Activated CD8-positive, alpha-beta memory T cell treated with anti-CD3 and anti-CD28 coated beads, Interleukin-2, amount 50 U/mL, for 1 hour (primary cell): Measurements from ENCODE around the gene BRD3OS.

Source experiments
- DNase-seq: peaks from one replicate; pipeline ENCODE4 v3.0.0-alpha.2; 2020; ENCODE audit errors: extremely low read depth

The BRD3OS gene

DNA sequence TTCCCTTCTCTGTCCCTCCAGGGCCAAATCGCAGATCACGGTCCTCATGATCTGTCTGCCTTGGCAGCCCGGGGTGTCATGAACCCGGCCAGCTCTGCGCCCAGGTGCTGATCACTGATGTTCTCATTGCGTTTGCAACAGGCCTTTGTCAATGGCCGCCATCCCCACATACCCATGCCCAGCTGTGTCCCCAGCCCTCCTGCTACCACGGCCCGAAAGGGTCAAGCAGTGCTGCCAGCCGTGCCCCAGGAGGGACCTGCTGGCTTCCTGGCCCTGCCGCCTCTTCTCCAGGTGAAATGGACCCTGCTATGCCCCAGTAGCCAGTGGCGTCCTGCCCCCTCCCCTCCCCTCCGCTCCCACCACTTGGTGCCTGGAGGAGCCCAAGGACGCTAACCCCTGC lies 20.4 kb upstream of the BRD3OS start:
- no peak for DNase-seq

DNA sequence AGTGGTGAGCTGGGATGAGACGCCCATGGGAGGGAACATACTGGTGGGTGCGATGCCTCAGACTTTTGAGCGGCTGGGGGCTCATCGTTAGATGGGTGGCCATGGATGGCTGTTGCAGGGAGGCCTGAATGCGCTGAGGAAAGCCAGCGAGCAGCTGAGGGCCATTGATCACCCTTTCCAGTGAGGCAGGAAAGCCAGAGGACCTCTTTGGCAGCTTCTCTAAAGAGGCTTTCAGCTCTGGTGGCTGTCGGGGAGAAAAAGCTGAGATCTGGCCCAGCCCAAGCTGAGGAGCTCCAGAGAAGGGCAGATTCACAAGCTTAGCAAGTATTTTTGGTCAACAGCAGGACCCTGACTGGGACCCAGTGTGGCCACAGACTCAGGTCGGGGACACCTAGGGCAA lies 19.9 kb upstream of the BRD3OS start:
- DNase-seq, result no peak

DNA sequence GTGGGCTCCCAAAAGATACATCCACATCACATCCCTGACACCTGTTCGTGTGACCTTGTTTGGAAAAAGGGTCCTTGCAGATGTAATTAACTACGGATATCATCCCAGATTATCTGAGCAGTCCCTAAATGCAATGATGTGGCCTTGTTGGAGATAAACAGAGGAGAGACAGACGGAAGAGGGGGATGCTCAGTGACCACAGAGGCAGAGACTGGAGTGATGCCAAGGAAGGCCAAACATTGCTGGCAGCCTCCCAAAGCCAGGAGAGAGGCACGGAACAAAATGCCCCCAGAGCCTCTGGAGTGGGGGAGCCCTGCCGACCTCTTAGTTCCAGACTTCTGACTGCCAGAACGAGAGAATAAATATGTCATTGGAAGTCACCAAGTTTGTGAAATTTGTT lies 18.1 kb upstream of the BRD3OS start:
- DNase-seq, result no peak

DNA sequence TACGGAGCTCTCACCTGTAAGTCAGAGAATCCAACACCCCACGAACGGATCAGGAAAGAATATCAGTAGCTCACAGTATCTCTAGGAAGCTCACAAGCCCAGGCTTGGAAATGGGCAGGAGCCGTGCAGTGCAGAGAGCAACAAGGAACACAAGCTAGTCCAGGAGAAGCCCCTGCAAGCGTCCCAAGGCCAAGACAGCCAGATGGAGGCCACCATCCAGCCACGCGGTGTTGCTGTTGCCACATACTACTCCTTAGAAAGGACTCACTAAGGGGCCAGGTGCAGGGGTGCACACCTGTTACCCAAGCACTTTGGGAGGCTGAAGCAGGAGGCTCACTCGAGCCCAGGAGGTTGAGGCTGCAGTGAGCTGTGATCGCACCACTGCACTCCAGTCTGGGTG lies 17.7 kb upstream of the BRD3OS start:
- no peak for DNase-seq

DNA sequence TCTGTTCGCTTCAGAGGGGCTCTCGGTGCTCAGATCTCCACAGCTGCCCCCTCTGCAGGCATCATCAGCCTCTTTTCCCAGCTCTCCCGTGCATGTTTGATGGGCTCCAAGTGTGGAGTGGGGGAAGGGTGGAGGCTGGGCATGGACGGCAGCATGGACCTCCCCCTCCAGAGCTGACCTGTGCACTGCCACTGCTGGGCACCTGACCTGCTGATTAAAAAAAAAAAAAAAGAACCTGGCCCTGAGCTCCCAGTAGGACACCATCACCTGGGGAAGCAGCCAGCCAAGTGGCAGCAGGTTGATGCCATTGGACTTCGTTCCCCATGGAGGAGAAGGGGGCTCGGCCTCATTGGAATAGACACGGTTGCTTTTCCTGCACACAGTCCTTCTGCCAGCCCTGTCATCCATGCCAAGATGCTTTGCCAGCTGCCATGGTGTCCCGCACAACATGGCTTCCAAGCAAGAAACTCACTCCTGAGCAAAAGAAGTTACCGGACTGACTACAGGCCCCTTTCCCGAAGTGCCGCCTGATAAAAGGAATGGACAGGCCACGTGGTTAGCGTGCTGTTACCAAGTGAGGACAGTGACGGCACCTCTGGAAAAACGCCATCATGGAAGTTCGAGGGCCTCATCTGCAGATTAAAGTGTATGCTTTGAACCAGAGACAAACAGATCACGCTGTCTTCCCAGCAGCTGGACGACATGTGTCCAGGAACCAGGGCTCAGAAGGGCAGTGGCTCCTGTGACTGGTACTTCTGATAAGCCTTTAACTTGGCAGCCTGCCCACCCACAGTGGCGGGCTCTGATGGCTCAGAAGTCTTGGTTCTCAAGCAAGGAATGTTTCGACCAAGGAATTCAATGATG lies 14.7 kb upstream of the BRD3OS start:
- no peak for DNase-seq

DNA sequence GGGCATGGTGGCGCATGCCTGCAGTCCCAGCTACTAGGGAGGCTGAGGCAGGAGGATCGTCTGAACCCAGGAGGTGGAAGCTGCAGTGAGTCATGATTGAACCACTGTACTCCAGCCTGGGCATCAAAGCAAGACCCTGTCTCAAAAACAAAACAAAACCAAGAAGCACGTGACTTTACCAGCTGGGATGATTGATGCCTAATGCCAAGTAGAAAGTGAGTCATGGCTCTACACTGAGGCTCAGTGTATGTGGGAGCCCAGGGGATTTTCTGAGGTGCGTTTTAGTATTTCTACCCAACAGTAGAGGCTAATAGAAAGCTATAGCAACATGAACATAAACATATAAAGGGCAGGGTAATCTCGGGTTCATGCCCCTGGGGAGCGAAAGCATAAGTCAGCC lies 13.9 kb upstream of the BRD3OS start:
- no peak for DNase-seq

DNA sequence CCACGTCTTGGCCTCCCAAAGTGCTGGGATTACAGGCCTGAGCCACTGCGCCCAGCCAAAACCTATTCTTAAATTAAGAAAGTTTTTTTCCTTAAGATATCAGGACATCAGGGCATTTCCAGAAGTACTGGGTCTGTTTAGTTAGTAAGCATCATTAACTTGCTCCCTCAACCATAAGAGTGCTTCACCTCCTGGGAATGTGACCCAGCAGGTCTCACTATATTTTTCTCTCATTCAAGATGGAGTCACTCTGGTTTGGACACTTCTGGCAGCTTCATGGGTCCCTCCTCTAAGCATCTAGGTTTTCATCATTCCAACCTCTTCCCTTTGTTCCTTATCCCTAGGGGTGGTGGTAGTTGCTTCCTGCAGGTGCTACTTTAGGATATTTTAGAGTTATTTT lies 10.3 kb upstream of the BRD3OS start:
- no peak for DNase-seq

DNA sequence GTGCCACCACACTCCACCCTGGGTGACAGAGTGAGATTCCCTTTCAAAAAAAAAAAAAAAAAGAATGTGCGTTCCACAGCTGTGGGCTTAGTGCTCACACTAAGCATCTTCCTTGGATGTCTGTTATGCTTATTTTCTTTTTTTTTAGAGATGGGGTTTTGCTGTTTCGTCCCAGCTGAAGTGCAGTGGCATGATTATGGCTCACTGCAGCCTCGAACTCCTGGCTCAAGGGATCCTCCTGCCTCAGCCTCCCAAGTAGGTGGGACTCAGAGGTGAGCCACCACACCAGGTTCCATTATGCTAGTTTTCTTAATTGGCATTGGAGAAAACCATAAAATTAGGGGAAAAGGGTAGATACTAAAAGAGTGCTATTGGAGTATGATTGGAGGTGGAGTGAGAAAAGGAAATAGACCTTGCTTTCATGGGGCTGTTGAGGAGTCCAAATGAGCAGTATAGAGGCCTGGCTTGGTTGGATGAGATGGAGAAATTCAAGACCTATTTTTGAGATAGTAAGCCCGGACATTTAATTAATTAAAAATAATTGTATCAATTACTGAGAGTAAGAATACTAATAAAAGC lies 978 bp upstream of the BRD3OS start:
- no peak for DNase-seq

DNA sequence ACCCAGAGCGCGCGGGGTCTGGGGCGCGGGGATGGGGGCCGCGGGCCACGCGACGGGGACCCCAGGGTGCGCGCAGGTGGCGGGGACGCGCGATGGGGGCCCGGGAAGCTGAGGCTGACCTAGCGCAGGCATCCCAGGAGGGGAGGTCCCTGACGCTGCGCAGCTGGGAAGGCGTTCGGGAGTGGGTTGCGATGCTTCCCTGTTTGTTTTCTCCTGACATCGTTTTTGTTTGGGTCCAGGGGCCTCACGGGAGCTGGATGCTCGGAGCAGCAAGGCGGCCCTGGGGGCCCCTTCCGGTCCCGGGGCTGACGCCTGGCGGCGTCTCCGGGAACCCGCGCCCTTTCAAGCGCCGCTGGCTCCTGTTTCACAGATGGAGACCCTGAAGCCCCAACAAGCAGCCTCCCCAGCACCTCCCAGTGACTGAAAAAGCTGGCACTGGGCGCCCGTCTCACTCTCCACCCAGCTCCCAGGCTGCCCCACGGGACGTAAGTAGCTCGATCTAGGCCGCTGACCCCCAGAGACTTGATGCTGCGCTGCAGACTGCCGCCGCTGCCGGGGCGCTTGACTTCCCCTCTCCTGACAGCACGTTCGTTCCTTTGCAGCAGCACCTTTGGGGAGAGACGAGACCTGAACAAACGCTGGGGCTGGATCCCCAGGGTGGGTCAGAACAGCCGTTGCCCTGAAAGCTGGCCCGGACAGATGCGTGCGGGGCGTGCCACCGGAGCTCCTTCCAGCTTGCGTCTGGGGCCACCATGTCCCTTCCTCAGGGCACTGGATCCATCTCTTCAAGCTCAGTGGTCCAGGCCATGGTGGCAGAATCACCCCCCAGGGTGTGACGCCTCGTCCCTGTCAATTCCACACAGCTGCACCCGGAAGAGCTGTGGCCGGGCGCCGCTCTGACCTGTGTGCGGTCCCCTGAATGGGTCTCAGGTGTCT lies 593 bp downstream of the BRD3OS start:
- DNase-seq, result no peak

DNA sequence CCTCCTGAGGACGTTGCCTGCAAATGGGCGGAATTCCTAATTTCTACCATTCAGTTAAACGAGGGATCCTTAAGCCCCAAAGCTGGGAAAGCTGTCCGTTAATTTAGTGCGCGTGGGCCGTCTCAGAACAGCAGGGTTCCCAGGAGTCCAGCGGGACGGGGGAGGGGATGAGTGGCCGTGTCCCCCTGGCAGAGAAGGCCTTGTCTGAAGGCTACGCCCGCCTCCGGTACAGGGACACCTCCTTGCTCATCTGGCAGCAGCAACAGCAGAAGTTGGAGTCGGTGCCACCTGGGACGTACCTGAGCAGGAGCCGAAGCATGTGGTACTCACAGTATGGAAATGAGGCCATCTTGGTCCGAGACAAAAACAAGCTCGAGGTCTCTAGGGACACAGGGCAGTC lies 1.3 kb downstream of the BRD3OS start:
- DNase-seq, result no peak

DNA sequence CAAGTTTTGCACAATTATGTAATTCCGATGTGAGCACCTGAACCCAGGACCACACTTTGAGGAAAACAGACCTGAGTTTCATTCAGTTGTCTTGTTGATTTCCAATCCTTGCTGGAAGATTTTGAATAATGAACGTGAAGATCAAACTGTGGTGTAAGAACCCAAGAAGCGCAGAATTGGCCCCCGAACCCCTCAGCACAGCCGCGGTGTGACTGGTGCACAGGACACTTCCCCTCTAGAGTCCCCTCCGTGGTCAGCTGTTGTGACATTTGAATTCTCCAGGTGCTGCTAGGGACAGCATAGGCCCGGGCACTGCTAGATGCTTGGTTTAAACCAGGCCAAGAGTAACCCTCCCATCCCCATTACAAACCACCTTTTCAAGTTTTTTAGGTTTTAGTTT lies 1.7 kb downstream of the BRD3OS start:
- DNase-seq, result no peak

DNA sequence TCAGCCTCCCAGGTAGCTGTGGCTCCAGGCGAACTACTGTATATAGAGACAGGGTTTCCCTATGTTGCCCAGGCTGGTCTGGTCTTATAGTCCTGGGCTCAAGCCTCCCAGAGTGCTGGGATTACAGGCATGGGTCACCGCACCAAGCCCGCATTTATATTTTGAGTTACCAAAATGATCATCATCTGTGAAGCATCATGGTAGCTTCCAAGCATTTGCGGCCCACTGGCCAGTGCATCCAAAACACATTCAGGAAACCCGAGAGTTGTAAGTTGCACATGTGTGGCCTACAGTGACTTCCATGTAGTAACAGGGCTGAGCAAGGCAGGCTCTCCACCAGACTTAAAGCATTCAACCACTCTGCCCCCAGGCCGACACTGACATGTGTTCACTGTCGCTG lies 2.3 kb downstream of the BRD3OS start:
- DNase-seq, result no peak

DNA sequence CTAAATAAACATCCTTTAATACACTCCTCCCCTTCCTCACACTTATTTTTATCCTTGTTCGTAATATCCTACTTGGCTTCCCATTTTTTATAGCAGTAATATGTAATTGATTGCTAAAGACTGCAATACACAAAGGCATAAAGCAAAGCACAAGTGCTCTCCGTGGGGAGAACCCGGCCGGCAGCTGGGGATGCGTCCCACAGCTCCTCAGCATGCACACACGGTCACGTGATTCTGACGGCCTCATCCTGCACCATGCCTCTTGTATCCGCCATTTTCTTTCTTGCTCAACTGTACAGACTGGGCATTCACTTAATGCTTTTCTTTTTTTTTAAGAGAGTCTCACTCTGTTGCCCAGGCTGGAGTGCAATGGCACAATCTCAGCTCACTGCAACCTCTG lies 2.8 kb downstream of the BRD3OS start:
- no peak for DNase-seq

DNA sequence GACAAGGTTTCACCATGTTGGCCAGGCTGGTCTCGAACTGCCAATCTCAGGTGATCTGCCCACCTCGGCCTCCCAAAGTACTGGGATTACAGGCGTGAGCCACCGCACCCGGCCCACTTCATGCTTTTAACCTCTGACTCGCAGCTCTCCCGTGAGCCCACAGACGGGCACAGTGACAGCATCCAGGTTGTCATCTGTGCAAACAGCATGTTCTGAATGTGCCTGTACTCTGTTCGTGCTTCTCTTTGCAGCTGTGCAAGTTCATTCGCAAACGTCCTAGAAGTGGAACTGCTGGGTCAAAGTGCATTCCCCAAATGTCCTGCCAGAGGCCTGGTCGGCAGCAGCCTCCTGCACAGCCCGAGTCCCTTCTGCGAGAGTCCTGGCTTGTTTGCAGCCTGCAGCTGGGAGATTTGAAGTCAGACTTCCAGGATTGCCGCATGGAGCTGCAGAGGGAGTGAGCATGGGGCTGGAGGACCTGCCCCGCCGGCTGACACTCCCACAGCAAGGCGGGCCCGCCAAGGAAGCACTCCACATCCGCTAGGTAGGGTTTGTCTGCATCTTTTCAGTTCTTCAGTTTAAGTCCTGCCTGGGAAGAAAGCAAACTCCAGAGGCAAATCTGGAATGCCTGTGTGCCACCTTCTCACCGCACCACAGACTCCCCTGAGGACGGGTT lies 3.4 kb downstream of the BRD3OS start:
- DNase-seq, result no peak

DNA sequence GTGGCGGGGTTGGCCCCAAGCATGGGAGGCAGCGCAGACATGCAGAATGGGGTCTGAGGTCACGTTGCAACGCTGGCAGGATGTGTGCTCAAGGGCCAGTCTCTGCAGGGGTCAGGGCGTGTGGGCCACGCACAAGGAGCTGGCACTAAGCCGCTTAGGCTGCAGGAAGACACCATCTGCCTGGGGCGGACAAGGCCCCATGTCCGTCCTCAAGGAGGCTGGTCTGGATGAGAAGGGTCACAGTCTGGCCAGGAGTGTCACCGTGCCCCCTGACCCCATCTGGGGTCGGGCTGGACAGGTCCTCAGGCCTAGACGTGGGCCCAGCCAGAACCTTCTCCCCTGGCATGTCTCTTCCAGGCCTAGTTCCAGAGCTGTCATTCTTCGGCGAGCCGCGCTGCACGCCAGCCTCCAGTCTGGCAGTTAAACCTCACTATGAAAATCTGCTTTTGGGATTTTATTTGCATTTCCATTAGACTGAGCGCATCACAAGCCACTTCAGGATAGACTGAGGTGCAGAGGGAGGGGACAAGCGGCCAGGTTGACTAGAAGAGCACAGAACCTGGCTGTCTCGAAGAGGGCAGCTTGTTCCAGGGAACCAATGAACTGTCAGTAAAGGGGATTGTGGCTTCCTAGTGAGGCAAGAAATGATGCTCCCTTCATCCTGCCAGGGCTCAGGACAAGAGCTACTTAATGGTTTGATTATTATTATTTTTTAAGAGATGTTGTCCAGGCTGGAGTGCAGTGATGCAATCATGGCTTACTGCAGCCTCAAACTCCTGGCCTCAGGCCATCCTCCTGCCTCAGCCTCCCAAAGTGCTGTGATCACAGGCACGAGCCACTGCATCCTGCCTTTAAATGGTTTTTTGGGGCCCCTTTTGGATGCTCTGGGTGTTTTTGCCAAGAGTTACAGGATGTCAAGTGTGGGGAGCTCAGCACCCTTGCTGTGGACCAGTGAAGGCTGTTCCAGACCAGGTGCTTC lies 4.3 kb downstream of the BRD3OS start:
- no peak for DNase-seq

DNA sequence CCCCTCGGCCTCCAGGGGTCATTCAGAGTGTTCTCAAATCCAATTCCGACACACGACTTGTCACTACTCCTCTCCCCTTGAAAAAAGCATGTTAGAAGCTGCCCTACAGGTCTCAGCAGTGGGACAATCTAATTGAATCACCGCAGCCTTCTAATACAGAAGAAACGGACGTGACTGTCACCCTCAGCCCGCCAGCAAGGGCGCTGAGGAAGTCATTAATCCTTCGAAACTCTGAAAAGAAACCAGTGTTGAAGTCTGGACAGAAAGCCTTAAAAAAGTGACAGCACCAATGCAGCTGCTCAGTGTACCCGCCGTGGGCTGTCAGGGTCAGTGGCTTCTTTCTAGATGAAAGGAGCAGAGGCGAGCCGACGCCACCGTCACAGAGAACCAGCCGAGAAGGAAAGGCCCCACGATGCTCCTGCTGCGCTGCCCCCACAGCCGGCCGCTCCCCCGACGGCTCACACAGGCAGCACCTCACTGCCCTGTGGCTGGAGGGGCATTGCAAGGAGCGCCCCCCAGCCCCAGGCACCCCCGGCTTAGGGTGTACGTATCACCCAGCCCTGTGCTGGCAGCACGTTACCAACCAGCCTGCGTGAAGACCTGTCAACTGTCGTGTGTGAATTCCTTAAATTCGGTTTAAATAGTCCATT lies 5.7 kb downstream of the BRD3OS start:
- DNase-seq, result no peak

DNA sequence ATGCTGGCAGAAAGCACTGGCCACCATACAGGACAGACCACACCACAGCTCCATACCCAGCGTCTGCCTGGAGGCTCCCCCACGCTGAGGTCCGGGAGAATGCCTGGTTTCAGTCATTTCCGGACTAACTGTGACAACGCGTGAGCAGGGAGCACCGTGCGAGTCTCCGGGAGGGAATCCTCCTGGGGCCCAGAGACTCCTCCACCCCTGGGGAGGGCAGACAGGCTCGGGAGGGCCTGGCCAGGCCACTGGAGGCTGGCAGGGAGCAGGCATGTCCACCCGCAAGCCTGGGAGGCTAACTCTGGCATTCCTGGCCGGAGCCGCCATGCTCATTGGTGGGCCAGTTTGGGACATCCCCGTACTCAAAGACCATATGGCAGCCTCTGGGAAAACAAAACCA lies 6.5 kb downstream of the BRD3OS start:
- no peak for DNase-seq

DNA sequence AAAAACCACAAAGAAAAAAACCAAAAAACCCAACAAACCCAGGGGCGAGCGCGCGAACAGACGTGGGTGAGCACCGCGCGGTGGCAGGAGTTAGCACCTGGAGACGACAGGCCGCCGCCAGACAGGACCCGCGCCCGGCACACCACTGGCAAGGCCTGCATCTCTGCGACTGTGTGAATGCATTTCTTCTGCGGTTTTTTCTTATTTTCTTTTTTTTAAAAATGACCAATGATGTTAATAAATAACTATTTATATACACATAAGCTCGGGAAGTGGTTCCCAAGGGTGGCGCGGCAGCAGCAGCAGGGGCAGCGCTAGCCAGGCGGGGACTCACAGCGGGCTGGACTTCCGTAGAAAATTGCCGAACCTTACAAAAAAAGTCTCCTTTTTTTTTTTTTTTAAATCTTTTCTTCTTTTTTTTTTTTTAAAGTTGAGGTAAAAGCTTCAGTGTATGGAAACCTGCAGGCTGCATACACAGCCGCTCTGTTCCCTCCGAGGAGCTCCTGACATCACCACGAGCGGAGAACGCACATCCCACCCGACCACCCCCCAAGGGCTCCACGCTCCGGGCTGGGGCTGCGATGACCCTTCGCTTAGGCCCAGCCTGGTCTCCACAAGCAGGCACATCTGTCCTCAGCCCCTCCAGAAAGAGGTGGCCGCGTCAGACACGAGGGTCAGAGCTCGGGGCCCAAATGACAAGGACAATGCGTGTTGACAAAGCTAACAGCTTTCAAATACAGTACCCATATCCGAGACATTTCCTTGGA lies 7.4 kb downstream of the BRD3OS start:
- DNase-seq, result no peak

DNA sequence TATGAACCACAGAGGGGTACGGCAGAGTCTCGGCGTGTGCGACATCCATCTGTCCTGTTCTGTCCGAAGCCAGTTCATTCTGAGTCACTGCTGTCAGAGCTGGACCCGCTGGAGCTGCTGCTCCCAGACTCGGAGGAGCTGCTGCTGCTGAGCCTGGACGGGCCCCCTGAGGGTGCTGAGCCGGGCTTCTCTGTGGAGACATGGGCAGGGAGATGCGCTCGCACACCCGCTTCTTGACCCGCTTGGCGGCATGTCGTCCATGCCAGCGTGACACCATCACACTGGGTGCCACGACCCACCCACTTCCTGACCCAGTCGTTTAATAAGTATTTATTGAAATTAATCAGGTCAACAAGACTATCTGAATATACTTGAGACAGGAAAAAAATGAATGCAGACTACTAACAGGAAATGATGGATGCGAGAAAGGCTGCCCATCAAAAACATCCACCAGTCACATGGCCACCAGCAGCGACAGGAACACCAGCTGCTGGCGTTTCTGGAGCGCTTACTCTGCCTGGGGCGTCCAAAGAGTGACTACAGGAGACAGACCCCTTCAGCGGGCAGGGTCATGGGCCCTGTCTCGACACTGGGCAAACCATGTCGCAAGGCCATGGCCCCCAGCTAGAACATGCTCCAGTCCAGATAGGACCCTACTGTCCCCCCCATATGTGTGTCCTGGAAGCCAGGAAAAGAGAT lies 8.4 kb downstream of the BRD3OS start:
- DNase-seq, result no peak
